Thyroid gland (tissue), 4 donors: ENCODE measurements around the gene AAMP.

Source experiments
- POLR2A ChIP-seq, 2 donors: fragments of 450-650 bp; IDR thresholded peaks; one replicate each; pipeline ENCODE4 v1.6.1; 2017; ENCODE audit warnings: antibody characterized with exemption in 2 of 2, mild to moderate bottlenecking in 2 of 2, moderate library complexity in 1 of 2
- TF ChIP-seq, protein P1 (sequence below), 6 experiments: fragments of 200-600 bp in 3 of 6; fragments of 450-650 bp in 3 of 6; sonication (generic) in 3 of 6; IDR thresholded peaks; one replicate each; pipeline ENCODE4 v1.5.1; 2016 to 2019; ENCODE audit warnings: antibody characterized with exemption in 6 of 6, mild to moderate bottlenecking in 2 of 6, inconsistent platforms in 1 of 6, moderate library complexity in 1 of 6

DNA sequence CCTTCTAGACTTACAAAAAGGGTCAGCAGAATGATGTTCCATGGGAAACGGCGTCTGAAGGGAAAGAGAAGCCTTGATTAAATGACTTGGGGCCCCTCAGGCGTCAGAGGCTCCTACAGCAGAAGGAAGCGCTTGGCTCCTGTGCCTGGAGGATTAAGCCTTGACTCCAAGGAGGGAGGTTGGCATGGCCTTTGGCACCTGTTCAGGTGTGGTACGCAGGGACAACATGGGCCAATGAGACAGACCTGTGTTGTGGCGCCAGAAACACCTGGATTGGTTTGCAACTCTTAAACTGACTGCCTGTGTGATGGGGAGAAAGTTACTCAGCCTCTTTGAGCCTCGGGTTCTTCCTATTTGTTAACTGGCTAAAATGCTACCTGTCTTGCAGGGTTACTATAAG is 8.0 kb upstream of the AAMP start:
- TF ChIP-seq, protein P1, sequence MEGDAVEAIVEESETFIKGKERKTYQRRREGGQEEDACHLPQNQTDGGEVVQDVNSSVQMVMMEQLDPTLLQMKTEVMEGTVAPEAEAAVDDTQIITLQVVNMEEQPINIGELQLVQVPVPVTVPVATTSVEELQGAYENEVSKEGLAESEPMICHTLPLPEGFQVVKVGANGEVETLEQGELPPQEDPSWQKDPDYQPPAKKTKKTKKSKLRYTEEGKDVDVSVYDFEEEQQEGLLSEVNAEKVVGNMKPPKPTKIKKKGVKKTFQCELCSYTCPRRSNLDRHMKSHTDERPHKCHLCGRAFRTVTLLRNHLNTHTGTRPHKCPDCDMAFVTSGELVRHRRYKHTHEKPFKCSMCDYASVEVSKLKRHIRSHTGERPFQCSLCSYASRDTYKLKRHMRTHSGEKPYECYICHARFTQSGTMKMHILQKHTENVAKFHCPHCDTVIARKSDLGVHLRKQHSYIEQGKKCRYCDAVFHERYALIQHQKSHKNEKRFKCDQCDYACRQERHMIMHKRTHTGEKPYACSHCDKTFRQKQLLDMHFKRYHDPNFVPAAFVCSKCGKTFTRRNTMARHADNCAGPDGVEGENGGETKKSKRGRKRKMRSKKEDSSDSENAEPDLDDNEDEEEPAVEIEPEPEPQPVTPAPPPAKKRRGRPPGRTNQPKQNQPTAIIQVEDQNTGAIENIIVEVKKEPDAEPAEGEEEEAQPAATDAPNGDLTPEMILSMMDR (IDR thresholded peaks at IDR 0.05) = no peak
- no peak for TF ChIP-seq POLR2A (IDR thresholded peaks at IDR 0.05)
